K562 (cell line): ENCODE measurements around the gene CCDC92. TPM values are rescaled to one million over a fixed set of nuclear protein-coding genes. Genes with fewer than 3 reads are reported as not detected.
A peak's percentile ranks its signal among the peaks of the same experiment; 100 is the strongest.

Experiments used
- ELF1 ChIP-seq: fragments of 200-800 bp; sonication (Bioruptor generic); IDR thresholded peaks from 2 replicates; pipeline ENCODE4 v1.6.1; 2016; ENCODE audit warnings: missing genetic modification characterization, missing compliant biosample characterization
- JUND ChIP-seq, 2 experiments: IDR thresholded peaks; 2 replicates in 1 of 2; 3 replicates in 1 of 2; pipeline ENCODE4 v1.6.1; 2011; ENCODE audit warnings: borderline replicate concordance in 2 of 2, low read depth in 2 of 2, low read length in 2 of 2, improper control_type of control experiment in 1 of 2, missing biosample characterization in 1 of 2, missing genetic modification characterization in 1 of 2, missing genetic modification reagents in 1 of 2
- LCOR ChIP-seq: sonication (generic); formaldehyde crosslinking; IDR thresholded peaks from 2 replicates; pipeline ENCODE4 v1.8.0; 2022; ENCODE audit warnings: mild to moderate bottlenecking, missing genetic modification reagents
- MAZ ChIP-seq, 2 experiments: fragments of 450-650 bp in 1 of 2; sonication (generic) in 1 of 2; formaldehyde crosslinking; IDR thresholded peaks in 1 of 2; conservative IDR thresholded peaks in 1 of 2; 2 replicates each; pipeline versions ENCODE4 v1.4.0 to v1.5.0; 2020; ENCODE audit warnings: mild to moderate bottlenecking in 1 of 2, missing genetic modification reagents in 1 of 2
- polyA plus RNA-seq, 8 experiments: library from polyadenylated mRNA; depleted of rRNA in 4 of 8; stranded (reverse) in 5 of 8; unstranded in 3 of 8; fragments of >200 nt; fragmentation: Nextera tagmentation in 2 of 8; fragmentation: Illumina TruSeq in 1 of 8; extraction: Ambion mirVana in 2 of 8; extraction: Trizol in 1 of 8; gene quantifications; 2 replicates each; pipeline versions ENCODE4 v1.2.1 to v1.2.3, GENCODE V29; 2011 to 2014; ENCODE audit warnings: inconsistent platforms in 1 of 8, missing spikeins in 1 of 8
- total RNA-seq, 7 experiments: library from RNA; depleted of rRNA in 6 of 7; stranded (reverse); fragments of >200 nt in 6 of 7; fragmentation: Illumina TruSeq in 2 of 7; extraction: Trizol in 2 of 7; gene quantifications; 2 replicates each; pipeline versions ENCODE4 v1.2.1 to v1.2.3, GENCODE V29; 2011 to 2021; ENCODE audit warnings: low replicate concordance in 1 of 7
- TF ChIP-seq, protein P1 (sequence below), 2 experiments: fragments of 450-650 bp; IDR thresholded peaks; 2 replicates each; pipeline ENCODE4 v1.6.1; 2016; ENCODE audit warnings: mild to moderate bottlenecking in 2 of 2, borderline replicate concordance in 1 of 2, low read depth in 1 of 2, moderate library complexity in 1 of 2
- TF ChIP-seq, protein P2 (sequence below): IDR thresholded peaks from 3 replicates; pipeline ENCODE4 v1.6.1; 2011; ENCODE audit warnings: borderline replicate concordance, mild to moderate bottlenecking, moderate library complexity; ENCODE audit not compliant: insufficient read length; ENCODE audit errors: extremely low read depth
- TF ChIP-seq, protein P3 (sequence below): sonication (generic); formaldehyde crosslinking; IDR thresholded peaks from 2 replicates; pipeline ENCODE4 v1.8.0; 2022; ENCODE audit warnings: mild to moderate bottlenecking, missing genetic modification reagents
- TF ChIP-seq, protein P4 (sequence below): fragments of 250-450 bp; sonication (Bioruptor Pico); IDR thresholded peaks from 2 replicates; pipeline ENCODE4 v1.5.0; 2020; ENCODE audit warnings: mild to moderate bottlenecking, borderline replicate concordance

The CCDC92 gene
- total and polyA plus RNA-seq, 9 of the 15 experiments (the other 6 are each of a cell fraction or from before 2014, with no cell fraction given): 0.27 to 5.9 (median 2.1) TPM

DNA sequence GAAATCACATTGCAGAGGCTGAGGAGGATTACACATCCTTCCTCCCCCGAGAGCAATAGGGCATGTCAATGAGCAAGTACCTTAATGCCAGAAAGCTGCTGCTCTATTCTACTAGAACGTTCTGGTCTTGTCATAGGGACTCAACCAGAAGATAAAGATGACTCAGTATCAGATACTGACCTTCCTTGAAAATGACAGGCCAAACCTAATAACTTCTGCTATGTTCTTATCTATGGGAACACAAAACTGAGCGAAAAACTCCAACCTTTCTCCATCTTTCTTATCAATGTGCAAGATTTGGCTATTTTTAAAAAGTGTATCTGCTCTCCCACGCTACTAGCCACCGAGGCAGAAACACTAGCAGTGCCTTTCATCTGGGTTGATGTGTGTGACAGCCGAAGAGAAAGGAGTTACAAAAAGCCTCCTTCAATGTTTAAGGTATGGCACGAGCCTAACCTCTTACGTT lies 5.5 kb downstream of the CCDC92 start (continued):
- TF ChIP-seq, protein P1, sequence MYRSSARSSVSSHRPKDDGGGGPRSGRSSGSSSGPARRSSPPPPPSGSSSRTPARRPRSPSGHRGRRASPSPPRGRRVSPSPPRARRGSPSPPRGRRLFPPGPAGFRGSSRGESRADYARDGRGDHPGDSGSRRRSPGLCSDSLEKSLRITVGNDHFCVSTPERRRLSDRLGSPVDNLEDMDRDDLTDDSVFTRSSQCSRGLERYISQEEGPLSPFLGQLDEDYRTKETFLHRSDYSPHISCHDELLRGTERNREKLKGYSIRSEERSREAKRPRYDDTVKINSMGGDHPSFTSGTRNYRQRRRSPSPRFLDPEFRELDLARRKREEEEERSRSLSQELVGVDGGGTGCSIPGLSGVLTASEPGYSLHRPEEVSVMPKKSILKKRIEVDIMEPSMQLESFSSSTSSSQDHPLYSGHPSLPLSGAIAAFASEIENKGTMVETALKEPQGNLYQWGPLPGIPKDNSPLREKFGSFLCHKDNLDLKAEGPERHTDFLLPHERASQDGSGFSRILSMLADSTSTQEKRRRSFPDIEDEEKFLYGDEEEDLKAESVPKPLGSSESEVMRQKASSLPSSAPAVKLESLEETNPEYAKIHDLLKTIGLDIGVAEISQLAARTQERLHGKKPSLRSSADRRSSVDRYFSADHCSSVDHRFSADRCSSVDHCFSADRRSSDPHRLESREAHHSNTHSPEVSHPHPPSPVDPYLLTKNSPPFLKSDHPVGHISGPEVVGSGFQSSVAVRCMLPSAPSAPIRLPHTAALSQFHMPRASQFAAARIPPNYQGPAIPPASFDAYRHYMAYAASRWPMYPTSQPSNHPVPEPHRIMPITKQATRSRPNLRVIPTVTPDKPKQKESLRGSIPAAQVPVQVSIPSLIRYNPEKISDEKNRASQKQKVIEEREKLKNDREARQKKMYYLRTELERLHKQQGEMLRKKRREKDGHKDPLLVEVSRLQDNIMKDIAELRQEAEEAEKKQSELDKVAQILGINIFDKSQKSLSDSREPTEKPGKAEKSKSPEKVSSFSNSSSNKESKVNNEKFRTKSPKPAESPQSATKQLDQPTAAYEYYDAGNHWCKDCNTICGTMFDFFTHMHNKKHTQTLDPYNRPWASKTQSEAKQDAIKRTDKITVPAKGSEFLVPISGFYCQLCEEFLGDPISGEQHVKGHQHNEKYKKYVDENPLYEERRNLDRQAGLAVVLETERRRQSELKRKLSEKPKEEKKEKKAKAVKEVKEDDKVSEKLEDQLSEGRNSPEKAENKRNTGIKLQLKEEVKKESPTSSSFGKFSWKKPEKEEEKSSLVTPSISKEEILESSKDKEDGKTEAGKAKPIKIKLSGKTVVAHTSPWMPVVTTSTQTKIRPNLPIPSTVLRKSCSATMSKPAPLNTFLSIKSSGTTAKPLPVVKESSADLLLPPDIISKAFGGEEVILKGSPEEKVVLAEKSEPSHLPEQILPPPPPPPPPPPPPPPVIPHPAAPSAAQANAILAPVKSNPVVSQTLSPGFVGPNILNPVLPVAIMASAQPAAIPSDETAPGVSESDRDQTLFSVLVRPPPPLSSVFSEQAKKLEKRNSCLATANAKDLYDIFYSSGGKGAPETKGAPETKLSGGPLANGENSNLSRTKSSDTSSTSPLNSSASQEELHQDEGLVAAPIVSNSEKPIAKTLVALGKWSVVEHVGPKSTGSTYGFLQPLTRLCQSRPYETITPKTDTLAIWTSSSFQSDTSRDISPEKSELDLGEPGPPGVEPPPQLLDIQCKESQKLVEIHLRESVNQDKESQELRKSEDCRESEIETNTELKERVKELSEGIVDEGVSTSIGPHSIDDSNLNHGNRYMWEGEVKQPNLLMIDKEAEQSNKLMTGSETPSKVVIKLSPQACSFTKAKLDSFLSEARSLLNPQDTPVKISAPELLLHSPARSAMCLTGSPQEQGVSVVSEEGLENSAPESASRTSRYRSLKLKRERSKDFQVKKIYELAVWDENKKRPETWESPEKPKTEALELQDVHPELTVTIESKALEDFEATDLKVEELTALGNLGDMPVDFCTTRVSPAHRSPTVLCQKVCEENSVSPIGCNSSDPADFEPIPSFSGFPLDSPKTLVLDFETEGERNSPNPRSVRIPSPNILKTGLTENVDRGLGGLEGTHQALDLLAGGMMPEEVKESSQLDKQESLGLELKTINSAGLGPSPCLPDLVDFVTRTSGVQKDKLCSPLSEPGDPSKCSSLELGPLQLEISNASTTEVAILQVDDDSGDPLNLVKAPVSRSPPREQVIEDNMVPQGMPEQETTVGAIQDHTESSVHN (IDR thresholded peaks at IDR 0.05; ENCODE audit: borderline replicate concordance in 1 of 2, low read depth in 1 of 2): no peak
- no peak for TF ChIP-seq MAZ (CRISPR knock-in tag; conservative IDR thresholded peaks at IDR 0.05 in 1 of 2, IDR thresholded peaks at IDR 0.05 in 1 of 2)
- TF ChIP-seq ELF1: no peak
- TF ChIP-seq, protein P2, sequence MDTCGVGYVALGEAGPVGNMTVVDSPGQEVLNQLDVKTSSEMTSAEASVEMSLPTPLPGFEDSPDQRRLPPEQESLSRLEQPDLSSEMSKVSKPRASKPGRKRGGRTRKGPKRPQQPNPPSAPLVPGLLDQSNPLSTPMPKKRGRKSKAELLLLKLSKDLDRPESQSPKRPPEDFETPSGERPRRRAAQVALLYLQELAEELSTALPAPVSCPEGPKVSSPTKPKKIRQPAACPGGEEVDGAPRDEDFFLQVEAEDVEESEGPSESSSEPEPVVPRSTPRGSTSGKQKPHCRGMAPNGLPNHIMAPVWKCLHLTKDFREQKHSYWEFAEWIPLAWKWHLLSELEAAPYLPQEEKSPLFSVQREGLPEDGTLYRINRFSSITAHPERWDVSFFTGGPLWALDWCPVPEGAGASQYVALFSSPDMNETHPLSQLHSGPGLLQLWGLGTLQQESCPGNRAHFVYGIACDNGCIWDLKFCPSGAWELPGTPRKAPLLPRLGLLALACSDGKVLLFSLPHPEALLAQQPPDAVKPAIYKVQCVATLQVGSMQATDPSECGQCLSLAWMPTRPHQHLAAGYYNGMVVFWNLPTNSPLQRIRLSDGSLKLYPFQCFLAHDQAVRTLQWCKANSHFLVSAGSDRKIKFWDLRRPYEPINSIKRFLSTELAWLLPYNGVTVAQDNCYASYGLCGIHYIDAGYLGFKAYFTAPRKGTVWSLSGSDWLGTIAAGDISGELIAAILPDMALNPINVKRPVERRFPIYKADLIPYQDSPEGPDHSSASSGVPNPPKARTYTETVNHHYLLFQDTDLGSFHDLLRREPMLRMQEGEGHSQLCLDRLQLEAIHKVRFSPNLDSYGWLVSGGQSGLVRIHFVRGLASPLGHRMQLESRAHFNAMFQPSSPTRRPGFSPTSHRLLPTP: no peak
- TF ChIP-seq, protein P3, sequence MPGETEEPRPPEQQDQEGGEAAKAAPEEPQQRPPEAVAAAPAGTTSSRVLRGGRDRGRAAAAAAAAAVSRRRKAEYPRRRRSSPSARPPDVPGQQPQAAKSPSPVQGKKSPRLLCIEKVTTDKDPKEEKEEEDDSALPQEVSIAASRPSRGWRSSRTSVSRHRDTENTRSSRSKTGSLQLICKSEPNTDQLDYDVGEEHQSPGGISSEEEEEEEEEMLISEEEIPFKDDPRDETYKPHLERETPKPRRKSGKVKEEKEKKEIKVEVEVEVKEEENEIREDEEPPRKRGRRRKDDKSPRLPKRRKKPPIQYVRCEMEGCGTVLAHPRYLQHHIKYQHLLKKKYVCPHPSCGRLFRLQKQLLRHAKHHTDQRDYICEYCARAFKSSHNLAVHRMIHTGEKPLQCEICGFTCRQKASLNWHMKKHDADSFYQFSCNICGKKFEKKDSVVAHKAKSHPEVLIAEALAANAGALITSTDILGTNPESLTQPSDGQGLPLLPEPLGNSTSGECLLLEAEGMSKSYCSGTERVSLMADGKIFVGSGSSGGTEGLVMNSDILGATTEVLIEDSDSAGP (CRISPR knock-in tag): no peak
- TF ChIP-seq, protein P4, sequence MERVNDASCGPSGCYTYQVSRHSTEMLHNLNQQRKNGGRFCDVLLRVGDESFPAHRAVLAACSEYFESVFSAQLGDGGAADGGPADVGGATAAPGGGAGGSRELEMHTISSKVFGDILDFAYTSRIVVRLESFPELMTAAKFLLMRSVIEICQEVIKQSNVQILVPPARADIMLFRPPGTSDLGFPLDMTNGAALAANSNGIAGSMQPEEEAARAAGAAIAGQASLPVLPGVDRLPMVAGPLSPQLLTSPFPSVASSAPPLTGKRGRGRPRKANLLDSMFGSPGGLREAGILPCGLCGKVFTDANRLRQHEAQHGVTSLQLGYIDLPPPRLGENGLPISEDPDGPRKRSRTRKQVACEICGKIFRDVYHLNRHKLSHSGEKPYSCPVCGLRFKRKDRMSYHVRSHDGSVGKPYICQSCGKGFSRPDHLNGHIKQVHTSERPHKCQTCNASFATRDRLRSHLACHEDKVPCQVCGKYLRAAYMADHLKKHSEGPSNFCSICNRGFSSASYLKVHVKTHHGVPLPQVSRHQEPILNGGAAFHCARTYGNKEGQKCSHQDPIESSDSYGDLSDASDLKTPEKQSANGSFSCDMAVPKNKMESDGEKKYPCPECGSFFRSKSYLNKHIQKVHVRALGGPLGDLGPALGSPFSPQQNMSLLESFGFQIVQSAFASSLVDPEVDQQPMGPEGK: no peak
- TF ChIP-seq JUND (IDR thresholded peaks at IDR 0.05; ENCODE audit: borderline replicate concordance, low read depth, low read length): peak; percentile 96
- peak; percentile 93 for TF ChIP-seq JUND (tag; IDR thresholded peaks at IDR 0.05; ENCODE audit: borderline replicate concordance, low read depth, low read length)
- 0 out of 2 replicates have a peak, but pooled peaks have one; percentile 15 for TF ChIP-seq LCOR
